ENCODE data around the gene TBX6.

The TBX6 gene

GRCh38 chr16:30116291-30117207 lies 24.8 kb upstream of the TBX6 start:
- TF ChIP-seq SIN3A (IDR thresholded peaks at IDR 0.05; ENCODE audit: borderline replicate concordance, insufficient read depth, low read length) (no peak), TAF1 (IDR thresholded peaks at IDR 0.05; ENCODE audit: borderline replicate concordance, insufficient read depth, low read length) (no peak), REST (IDR thresholded peaks at IDR 0.05; ENCODE audit: insufficient read depth in 1 of 2, low read depth in 2 of 2, low read length in 2 of 2) (no peak), POLR2AphosphoS5 (IDR thresholded peaks at IDR 0.05; ENCODE audit: low read depth, low read length) (no peak), FOXP2 (optimal IDR thresholded peaks at IDR 0.05; ENCODE audit: borderline replicate concordance, extremely low read depth, extremely low read length, insufficient read depth) (no peak)

GRCh38 chr16:30115238-30115637 lies 23.5 kb upstream of the TBX6 start:
- TF ChIP-seq SIN3A (IDR thresholded peaks at IDR 0.05; ENCODE audit: borderline replicate concordance, insufficient read depth, low read length), result no peak
- no peak for TF ChIP-seq TAF1 (IDR thresholded peaks at IDR 0.05; ENCODE audit: borderline replicate concordance, insufficient read depth, low read length)
- TF ChIP-seq FOXP2 (optimal IDR thresholded peaks at IDR 0.05; ENCODE audit: borderline replicate concordance, extremely low read depth, extremely low read length, insufficient read depth), result no peak
- TF ChIP-seq REST (IDR thresholded peaks at IDR 0.05; ENCODE audit: insufficient read depth in 1 of 2, low read depth in 2 of 2, low read length in 2 of 2), result no peak
- no peak for TF ChIP-seq POLR2AphosphoS5 (IDR thresholded peaks at IDR 0.05; ENCODE audit: low read depth, low read length)

GRCh38 chr16:30114411-30114810 lies 22.7 kb upstream of the TBX6 start:
- TF ChIP-seq TAF1 (IDR thresholded peaks at IDR 0.05; ENCODE audit: borderline replicate concordance, insufficient read depth, low read length) (no peak), FOXP2 (optimal IDR thresholded peaks at IDR 0.05; ENCODE audit: borderline replicate concordance, extremely low read depth, extremely low read length, insufficient read depth) (no peak), POLR2AphosphoS5 (IDR thresholded peaks at IDR 0.05; ENCODE audit: low read depth, low read length) (no peak), REST (IDR thresholded peaks at IDR 0.05; ENCODE audit: insufficient read depth in 1 of 2, low read depth in 2 of 2, low read length in 2 of 2) (no peak), SIN3A (IDR thresholded peaks at IDR 0.05; ENCODE audit: borderline replicate concordance, insufficient read depth, low read length) (no peak)

GRCh38 chr16:30113711-30114333 lies 22.1 kb upstream of the TBX6 start:
- no peak for TF ChIP-seq FOXP2 (optimal IDR thresholded peaks at IDR 0.05; ENCODE audit: borderline replicate concordance, extremely low read depth, extremely low read length, insufficient read depth)
- no peak for TF ChIP-seq REST (IDR thresholded peaks at IDR 0.05; ENCODE audit: insufficient read depth in 1 of 2, low read depth in 2 of 2, low read length in 2 of 2)
- TF ChIP-seq POLR2AphosphoS5 (IDR thresholded peaks at IDR 0.05; ENCODE audit: low read depth, low read length), result no peak
- TF ChIP-seq SIN3A (IDR thresholded peaks at IDR 0.05; ENCODE audit: borderline replicate concordance, insufficient read depth, low read length), result no peak
- no peak for TF ChIP-seq TAF1 (IDR thresholded peaks at IDR 0.05; ENCODE audit: borderline replicate concordance, insufficient read depth, low read length)

All from PFSK-1 (cell line).